ENCODE data around the gene FAM163A.

The FAM163A gene

GRCh38 chr1:179817056-179817455, 74.0 kb downstream of the FAM163A start:
- H4K91ac ChIP-seq (ENCODE audit: low read depth, low read length, poor library complexity), result no peak overlapping the region
- peak overlapping the region; percentile 64 for H2AFZ ChIP-seq (ENCODE audit: low read length)
- H3K4me3 ChIP-seq (ENCODE audit: low read length in 2 of 2), result no peak overlapping the region
- no peak overlapping the region for H3K27ac ChIP-seq (replicated peaks; ENCODE audit: low read length)
- no peaks in the 10 kb centered on the region for H3K36me3 ChIP-seq (replicated peaks in 1 of 2; ENCODE audit: control insufficient read depth in 2 of 2, insufficient read depth in 2 of 2, low read length in 2 of 2)
- no peaks in the 10 kb centered on the region for H3K9me3 ChIP-seq (replicated peaks in 1 of 2; ENCODE audit: control insufficient read depth in 2 of 2, insufficient read depth in 1 of 2, low read depth in 1 of 2, low read length in 2 of 2)
- H3K4me2 ChIP-seq (ENCODE audit: insufficient read depth, low read length, poor library complexity, severe bottlenecking), result no peak overlapping the region
- no peak overlapping the region for H3K18ac ChIP-seq (ENCODE audit: low read length)
- no peaks in the 10 kb centered on the region for H3K79me1 ChIP-seq (ENCODE audit: low read depth, low read length)
- no peak for DNase-seq (ENCODE audit: low spot score)
- no peak overlapping the region for H4K8ac ChIP-seq (ENCODE audit: low read depth, low read length)
- H3K27me3 ChIP-seq (ENCODE audit: control insufficient read depth in 3 of 3, insufficient read depth in 3 of 3, low read depth in 1 of 3, low read length in 3 of 3), result peaks cover 0 to 61% (median 6%) of the 10 kb centered on the region in 3 experiments
- no peak overlapping the region for H3K9ac ChIP-seq (ENCODE audit: low read depth, low read length, poor library complexity)
- no peak overlapping the region for H2AK5ac ChIP-seq (ENCODE audit: low read depth, low read length)
- no peak overlapping the region for H2BK120ac ChIP-seq (ENCODE audit: low read depth, low read length)
- no peak overlapping the region for H2BK12ac ChIP-seq (ENCODE audit: low read length)
- H3K23ac ChIP-seq (ENCODE audit: low read depth, low read length, poor library complexity), result no peak overlapping the region
- H3K4ac ChIP-seq (ENCODE audit: low read length), result no peak overlapping the region
- no CpG with 5 or more reads among the region's 8 CpGs for WGBS, 2 donors (ENCODE audit: extremely low coverage in 2 of 2, insufficient read length in 2 of 2, insufficient replicate concordance in 1 of 2)
- H2BK5ac ChIP-seq (ENCODE audit: low read length), result peak overlapping the region; percentile 43
- H2BK15ac ChIP-seq (ENCODE audit: low read length), result no peak overlapping the region
- no peak overlapping the region for H3K14ac ChIP-seq (ENCODE audit: low read length)
- peaks cover 14 to 15% of the 10 kb centered on the region in 2 donors for H3K4me1 ChIP-seq (ENCODE audit: control insufficient read depth in 2 of 2, insufficient read depth in 1 of 2, low read depth in 1 of 2, low read length in 2 of 2)

GRCh38 chr1:179817789-179818188, 74.7 kb downstream of the FAM163A start:
- DNase-seq (ENCODE audit: low spot score), result no peak
- no peaks in the 10 kb centered on the region for H3K9me3 ChIP-seq (replicated peaks in 1 of 2; ENCODE audit: control insufficient read depth in 2 of 2, insufficient read depth in 1 of 2, low read depth in 1 of 2, low read length in 2 of 2)
- H3K4me1 ChIP-seq (ENCODE audit: control insufficient read depth in 2 of 2, insufficient read depth in 1 of 2, low read depth in 1 of 2, low read length in 2 of 2), result peaks cover 14 to 15% of the 10 kb centered on the region in 2 donors
- H3K27ac ChIP-seq (replicated peaks; ENCODE audit: low read length), result no peak overlapping the region
- H2BK15ac ChIP-seq (ENCODE audit: low read length), result peak overlapping the region; percentile 82
- no peaks in the 10 kb centered on the region for H3K36me3 ChIP-seq (replicated peaks in 1 of 2; ENCODE audit: control insufficient read depth in 2 of 2, insufficient read depth in 2 of 2, low read length in 2 of 2)
- no peak overlapping the region for H3K4ac ChIP-seq (ENCODE audit: low read length)
- peak overlapping the region; percentile 43 for H2BK5ac ChIP-seq (ENCODE audit: low read length)
- no peak overlapping the region for H4K91ac ChIP-seq (ENCODE audit: low read depth, low read length, poor library complexity)
- H3K18ac ChIP-seq (ENCODE audit: low read length), result peak overlapping the region; percentile 60
- H4K8ac ChIP-seq (ENCODE audit: low read depth, low read length), result peak overlapping the region; percentile 74
- peak overlapping the region; percentile 27 for H3K14ac ChIP-seq (ENCODE audit: low read length)
- H3K4me3 ChIP-seq (ENCODE audit: low read length in 2 of 2), result no peak overlapping the region
- WGBS, 2 donors (ENCODE audit: extremely low coverage in 2 of 2, insufficient read length in 2 of 2, insufficient replicate concordance in 1 of 2), result no CpG with 5 or more reads among the region's 8 CpGs
- H3K79me1 ChIP-seq (ENCODE audit: low read depth, low read length), result no peaks in the 10 kb centered on the region
- peaks cover 0 to 59% (median 6%) of the 10 kb centered on the region in 3 experiments for H3K27me3 ChIP-seq (ENCODE audit: control insufficient read depth in 3 of 3, insufficient read depth in 3 of 3, low read depth in 1 of 3, low read length in 3 of 3)
- peak overlapping the region; percentile 64 for H2AFZ ChIP-seq (ENCODE audit: low read length)
- H2BK120ac ChIP-seq (ENCODE audit: low read depth, low read length), result no peak overlapping the region
- H2BK12ac ChIP-seq (ENCODE audit: low read length), result peak overlapping the region; percentile 59
- no peak overlapping the region for H3K23ac ChIP-seq (ENCODE audit: low read depth, low read length, poor library complexity)
- H3K4me2 ChIP-seq (ENCODE audit: insufficient read depth, low read length, poor library complexity, severe bottlenecking), result no peak overlapping the region
- peak overlapping the region; percentile 91 for H2AK5ac ChIP-seq (ENCODE audit: low read depth, low read length)
- H3K9ac ChIP-seq (ENCODE audit: low read depth, low read length, poor library complexity), result peak overlapping the region; percentile 44

GRCh38 chr1:179818260-179818659, 75.2 kb downstream of the FAM163A start:
- Histone ChIP-seq H3K4me1 (ENCODE audit: control insufficient read depth in 2 of 2, insufficient read depth in 1 of 2, low read depth in 1 of 2, low read length in 2 of 2) (peaks cover 14 to 15% of the 10 kb centered on the region in 2 donors), H2AK5ac (ENCODE audit: low read depth, low read length) (no peak overlapping the region), H4K8ac (ENCODE audit: low read depth, low read length) (no peak overlapping the region), H2BK12ac (ENCODE audit: low read length) (no peak overlapping the region), H3K4me3 (ENCODE audit: low read length in 2 of 2) (no peak overlapping the region), H3K9me3 (replicated peaks in 1 of 2; ENCODE audit: control insufficient read depth in 2 of 2, insufficient read depth in 1 of 2, low read depth in 1 of 2, low read length in 2 of 2) (no peaks in the 10 kb centered on the region), H4K91ac (ENCODE audit: low read depth, low read length, poor library complexity) (no peak overlapping the region), H2AFZ (ENCODE audit: low read length) (peak overlapping the region; percentile 64), H3K27ac (replicated peaks; ENCODE audit: low read length) (no peak overlapping the region), H3K27me3 (ENCODE audit: control insufficient read depth in 3 of 3, insufficient read depth in 3 of 3, low read depth in 1 of 3, low read length in 3 of 3) (peaks cover 0 to 54% (median 6%) of the 10 kb centered on the region in 3 experiments), H3K14ac (ENCODE audit: low read length) (no peak overlapping the region), H3K9ac (ENCODE audit: low read depth, low read length, poor library complexity) (no peak overlapping the region), H3K18ac (ENCODE audit: low read length) (no peak overlapping the region), H3K23ac (ENCODE audit: low read depth, low read length, poor library complexity) (no peak overlapping the region), H3K79me1 (ENCODE audit: low read depth, low read length) (no peaks in the 10 kb centered on the region), H3K36me3 (replicated peaks in 1 of 2; ENCODE audit: control insufficient read depth in 2 of 2, insufficient read depth in 2 of 2, low read length in 2 of 2) (no peaks in the 10 kb centered on the region), H2BK120ac (ENCODE audit: low read depth, low read length) (no peak overlapping the region), H2BK15ac (ENCODE audit: low read length) (no peak overlapping the region), H3K4me2 (ENCODE audit: insufficient read depth, low read length, poor library complexity, severe bottlenecking) (no peak overlapping the region), H3K4ac (ENCODE audit: low read length) (no peak overlapping the region), H2BK5ac (ENCODE audit: low read length) (no peak overlapping the region)
- no CpG with 5 or more reads among the region's 7 CpGs for WGBS, 2 donors (ENCODE audit: extremely low coverage in 2 of 2, insufficient read length in 2 of 2, insufficient replicate concordance in 1 of 2)
- DNase-seq (ENCODE audit: low spot score), result no peak

GRCh38 chr1:179818743-179819173, 75.7 kb downstream of the FAM163A start:
- Histone ChIP-seq H3K9me3 (replicated peaks in 1 of 2; ENCODE audit: control insufficient read depth in 2 of 2, insufficient read depth in 1 of 2, low read depth in 1 of 2, low read length in 2 of 2) (no peaks in the 10 kb centered on the region), H3K36me3 (replicated peaks in 1 of 2; ENCODE audit: control insufficient read depth in 2 of 2, insufficient read depth in 2 of 2, low read length in 2 of 2) (no peaks in the 10 kb centered on the region), H3K27me3 (ENCODE audit: control insufficient read depth in 3 of 3, insufficient read depth in 3 of 3, low read depth in 1 of 3, low read length in 3 of 3) (peaks cover 0 to 50% (median 6%) of the 10 kb centered on the region in 3 experiments), H3K4me1 (ENCODE audit: control insufficient read depth in 2 of 2, insufficient read depth in 1 of 2, low read depth in 1 of 2, low read length in 2 of 2) (peaks cover 14 to 15% of the 10 kb centered on the region in 2 donors), H3K4me2 (ENCODE audit: insufficient read depth, low read length, poor library complexity, severe bottlenecking) (no peak overlapping the region), H3K18ac (ENCODE audit: low read length) (peak overlapping the region; percentile 60), H2AFZ (ENCODE audit: low read length) (peak overlapping the region; percentile 31), H3K23ac (ENCODE audit: low read depth, low read length, poor library complexity) (no peak overlapping the region), H2AK5ac (ENCODE audit: low read depth, low read length) (no peak overlapping the region), H3K4me3 (ENCODE audit: low read length in 2 of 2) (no peak overlapping the region), H3K14ac (ENCODE audit: low read length) (peak overlapping the region; percentile 59), H3K4ac (ENCODE audit: low read length) (no peak overlapping the region), H3K79me1 (ENCODE audit: low read depth, low read length) (no peaks in the 10 kb centered on the region), H2BK120ac (ENCODE audit: low read depth, low read length) (no peak overlapping the region), H3K9ac (ENCODE audit: low read depth, low read length, poor library complexity) (no peak overlapping the region), H4K91ac (ENCODE audit: low read depth, low read length, poor library complexity) (no peak overlapping the region), H3K27ac (replicated peaks; ENCODE audit: low read length) (no peak overlapping the region), H4K8ac (ENCODE audit: low read depth, low read length) (no peak overlapping the region), H2BK5ac (ENCODE audit: low read length) (no peak overlapping the region), H2BK12ac (ENCODE audit: low read length) (peak overlapping the region; percentile 19), H2BK15ac (ENCODE audit: low read length) (no peak overlapping the region)
- DNase-seq (ENCODE audit: low spot score), result no peak
- WGBS, 2 donors (ENCODE audit: extremely low coverage in 2 of 2, insufficient read length in 2 of 2, insufficient replicate concordance in 1 of 2), result no CpG with 5 or more reads among the region's 14 CpGs
